Occipital lobe (tissue), 2 donors: ENCODE data around the gene RHOV. TPM values are rescaled to one million over a fixed set of nuclear protein-coding genes. Genes with fewer than 3 reads are reported as not detected.

Experiments used
- small RNA-seq: library from RNA; depleted of rRNA; stranded (forward); fragments of <200 nt; gene quantifications from one replicate; pipeline ENCODE3, GENCODE V24; 2014
- total RNA-seq: library from RNA; depleted of rRNA; stranded (reverse); fragments of >200 nt; gene quantifications from one replicate; pipeline ENCODE4 v1.2.3, GENCODE V29; 2014

Gene RHOV
- total RNA-seq, 1 donor from 2014 or later = 10.8 TPM

Small RNA genes lying within 50 kb of the gene (small RNA-seq; reads per million reads assigned to genes)
- not detected for gene AC025166.1

Other genes starting within 250 kb of the RHOV start
- 0.47 TPM for gene RAD51, start 179.1 kb downstream of the RHOV start, total RNA-seq
- 15.0 TPM for gene RMDN3, start 119.0 kb downstream of the RHOV start, total RNA-seq
- 1.9 TPM for gene GCHFR, start 110.2 kb downstream of the RHOV start, total RNA-seq
- not detected for gene C15orf62, start 104.3 kb downstream of the RHOV start, total RNA-seq
- gene ZFYVE19, start 67.1 kb downstream of the RHOV start, total RNA-seq = 21.8 TPM
- 12.8 TPM for gene DNAJC17, start 66.8 kb downstream of the RHOV start, total RNA-seq
- gene PPP1R14D, start 45.5 kb downstream of the RHOV start, total RNA-seq = not detected
- gene SPINT1, start 30.2 kb downstream of the RHOV start, total RNA-seq = 5.1 TPM
- gene VPS18, start 20.2 kb upstream of the RHOV start, total RNA-seq = 27.5 TPM
- 4.8 TPM for gene DLL4, start 55.1 kb upstream of the RHOV start, total RNA-seq
- 4.2 TPM for gene CHAC1, start 79.2 kb upstream of the RHOV start, total RNA-seq
- 50.8 TPM for gene INO80, start 242.0 kb upstream of the RHOV start, total RNA-seq